SK-N-MC (cell line): Measurements from ENCODE around the gene TMOD2.

Experiments used
- EZH2 ChIP-seq: fragments of 200-600 bp; sonication (generic); IDR thresholded peaks from one replicate; pipeline ENCODE4 v1.6.1; 2017; ENCODE audit warnings: antibody characterized with exemption
- FOXP2 ChIP-seq: optimal IDR thresholded peaks from 2 replicates; pipeline ENCODE3; 2011; ENCODE audit warnings: mild to moderate bottlenecking, moderate library complexity; ENCODE audit not compliant: insufficient read depth; ENCODE audit errors: extremely low read length, control extremely low read depth
- POLR2AphosphoS5 ChIP-seq: IDR thresholded peaks from 2 replicates; pipeline ENCODE4 v1.6.1; 2012; ENCODE audit warnings: mild to moderate bottlenecking, low read depth, low read length, borderline replicate concordance

- no peak for TF ChIP-seq EZH2
- no peak for TF ChIP-seq POLR2AphosphoS5
- TF ChIP-seq FOXP2: no peak
These were observed 36.5 kb upstream of the TMOD2 start for GRCh38 chr15:51714911-51715310.
